CD4-positive, alpha-beta T cell treated with Interferon gamma for 1 hour (primary cell): ENCODE results near the gene PSMG1.
"Not testable (repeated sequence)": the region's sequence is repeated elsewhere in the genome, so short reads cannot be mapped to it uniquely, and the experiment has no call there.

Source experiments
- DNase-seq: peaks from one replicate; pipeline ENCODE4 v3.0.0-alpha.2; 2020

The PSMG1 gene

GRCh38 chr21:39183272-39184049 lies at the start of gene PSMG1:
Gene PSMG1 (minus strand): TSS chr21:39183451. CDS start chr21:39183385, 66 bp downstream.
- peak; percentile 93 for DNase-seq

GRCh38 chr21:39232861-39233291 lies 49.6 kb upstream of the PSMG1 start:
- DNase-seq: no peak

DNA sequence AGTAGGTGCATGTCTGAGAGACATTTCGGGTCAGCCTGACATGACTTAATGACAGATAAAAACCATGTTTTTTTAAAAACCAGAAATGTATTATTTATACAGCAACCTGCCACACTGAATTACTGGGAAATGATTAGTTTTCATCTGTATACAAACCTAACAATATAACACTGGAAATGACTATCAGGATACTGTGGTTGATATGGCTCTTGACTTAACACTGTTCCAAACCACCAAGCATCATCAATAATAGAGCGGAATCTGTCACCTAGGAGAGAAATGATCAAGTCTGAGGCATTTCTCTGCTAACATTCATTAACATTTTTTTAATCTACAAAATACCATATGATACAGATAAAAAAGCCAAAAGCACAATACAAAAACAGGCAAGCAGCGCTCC lies 41.7 kb upstream of the PSMG1 start:
- no peak for DNase-seq

- no peak for DNase-seq
These were observed 38.8 kb upstream of the PSMG1 start for GRCh38 chr21:39221997-39222486.

DNA sequence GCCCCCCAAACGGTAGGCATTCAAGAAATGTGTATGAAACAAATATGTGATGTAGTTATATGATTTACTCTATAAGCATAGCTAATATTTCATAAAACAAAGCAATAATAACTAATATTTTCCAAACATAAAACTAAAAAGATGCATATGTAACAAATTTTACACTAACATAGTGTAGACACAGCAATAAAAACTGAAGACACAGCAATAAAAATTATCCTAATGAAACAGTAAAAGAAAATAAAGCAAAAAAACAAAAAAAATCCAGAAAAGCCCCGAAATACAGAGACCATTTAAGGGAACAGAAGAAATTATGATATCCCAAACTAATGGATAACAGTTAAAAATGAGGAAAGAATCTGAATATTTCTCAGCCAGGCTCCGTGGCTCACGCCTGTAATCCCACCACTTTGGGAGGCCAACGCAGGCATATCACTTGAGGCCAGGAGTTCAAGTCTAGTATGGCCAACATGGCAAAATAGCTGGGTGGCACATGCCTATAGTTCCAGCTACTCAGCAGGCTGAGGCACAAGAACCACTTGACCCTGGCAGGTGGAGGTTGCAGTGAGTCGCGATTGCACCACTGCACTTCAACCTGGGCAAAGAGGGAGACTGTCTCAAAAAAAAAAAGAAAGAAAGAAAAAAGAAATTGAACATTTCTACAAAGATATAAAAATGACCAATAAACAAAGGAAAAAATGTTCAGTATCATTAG lies 38.2 kb upstream of the PSMG1 start:
- no peak for DNase-seq

DNA sequence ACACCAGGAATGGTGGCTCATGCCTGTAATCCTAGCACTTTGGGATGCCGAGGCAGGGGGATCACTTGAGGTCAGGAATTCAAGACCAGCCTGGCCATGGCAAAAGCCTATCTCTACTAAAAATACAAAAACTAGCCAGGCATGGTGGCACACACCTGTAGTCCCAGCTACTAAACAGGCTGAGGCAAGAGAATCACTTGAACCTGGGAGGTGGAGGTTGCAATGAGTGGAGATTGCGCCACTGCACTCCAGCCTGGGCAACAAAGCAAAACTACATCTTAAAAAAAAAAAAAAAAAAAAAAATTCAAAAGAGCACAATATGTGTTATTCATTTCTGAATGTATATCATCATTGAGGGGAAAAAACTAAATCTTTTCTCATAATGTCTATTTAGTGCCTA lies 37.6 kb upstream of the PSMG1 start:
- not testable (repeated sequence) for DNase-seq

- DNase-seq: no peak
These were observed 36.9 kb upstream of the PSMG1 start for GRCh38 chr21:39220150-39220549.

DNA sequence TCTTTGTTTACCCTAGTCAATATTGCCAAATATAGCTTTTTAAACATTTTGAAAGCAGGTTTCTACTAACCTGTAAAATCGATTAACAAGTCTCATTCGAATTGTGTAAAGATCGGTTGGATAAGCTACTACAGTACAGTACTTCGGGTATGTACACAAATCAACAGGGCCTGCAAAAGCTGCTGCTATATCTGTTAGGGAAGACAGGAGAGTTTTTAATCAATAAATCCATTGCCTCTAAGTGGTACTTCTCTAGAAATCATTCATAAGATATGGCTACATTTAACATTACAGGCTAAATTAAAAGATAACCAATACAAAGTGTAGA lies 34.8 kb upstream of the PSMG1 start:
- DNase-seq: no peak

- DNase-seq: no peak
These were observed 34.3 kb upstream of the PSMG1 start for GRCh38 chr21:39217356-39218081.

DNA sequence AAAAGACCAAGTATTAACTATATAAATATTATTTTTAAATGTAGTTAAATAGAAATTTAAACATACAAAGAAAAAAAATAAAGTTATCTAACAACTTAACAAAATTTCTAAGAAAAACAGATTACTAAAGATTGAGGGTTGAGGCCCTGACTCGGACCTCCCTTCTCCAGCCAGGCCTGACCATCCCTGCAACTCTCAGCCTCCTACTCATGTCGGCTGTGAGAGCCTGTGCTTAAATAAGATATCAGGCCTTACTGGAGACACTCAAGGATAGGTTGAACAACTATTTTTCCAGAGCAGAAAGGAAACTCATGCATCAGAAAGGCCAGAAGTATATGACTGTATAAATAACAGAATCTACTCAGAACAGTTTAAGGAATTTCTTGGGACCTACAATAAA lies 33.0 kb upstream of the PSMG1 start:
- DNase-seq: no peak

DNA sequence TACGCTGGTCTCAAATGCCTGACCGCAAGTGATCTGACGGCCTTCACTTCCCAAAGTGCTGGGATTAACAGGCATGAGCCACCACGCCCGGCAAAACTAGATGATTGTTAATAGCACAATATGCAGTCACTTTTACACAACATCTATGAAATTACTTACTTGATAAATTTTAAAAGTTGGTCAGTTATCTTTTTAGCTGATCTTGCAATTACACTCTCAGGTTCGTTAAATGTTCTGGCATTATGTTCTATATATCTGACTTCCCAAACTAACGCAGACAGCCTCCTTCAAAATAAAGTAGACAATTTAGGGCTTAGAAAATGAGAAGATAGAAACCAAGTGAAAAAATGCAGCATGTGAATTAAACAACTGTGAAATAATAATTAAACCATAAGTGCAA lies 31.8 kb upstream of the PSMG1 start:
- DNase-seq: no peak

DNA sequence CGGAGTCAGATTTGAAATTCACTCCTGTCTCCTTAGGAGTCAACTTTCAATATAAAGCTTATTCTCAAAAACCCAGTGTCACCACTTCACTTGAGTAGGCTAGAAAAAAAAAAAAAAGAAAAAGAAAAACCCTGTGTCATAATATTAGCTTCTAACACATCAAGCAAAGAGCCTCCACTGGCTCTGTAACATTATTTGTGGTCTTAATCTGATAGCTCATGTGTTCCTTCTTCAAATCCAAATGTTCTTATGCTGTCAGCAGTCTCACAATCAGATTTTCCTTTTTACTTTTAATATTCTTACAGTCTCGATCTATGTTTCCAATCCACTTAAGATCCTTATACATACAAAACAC lies 26.1 kb upstream of the PSMG1 start:
- DNase-seq: no peak

GRCh38 chr21:39208624-39209333 lies 25.5 kb upstream of the PSMG1 start:
- no peak for DNase-seq

DNA sequence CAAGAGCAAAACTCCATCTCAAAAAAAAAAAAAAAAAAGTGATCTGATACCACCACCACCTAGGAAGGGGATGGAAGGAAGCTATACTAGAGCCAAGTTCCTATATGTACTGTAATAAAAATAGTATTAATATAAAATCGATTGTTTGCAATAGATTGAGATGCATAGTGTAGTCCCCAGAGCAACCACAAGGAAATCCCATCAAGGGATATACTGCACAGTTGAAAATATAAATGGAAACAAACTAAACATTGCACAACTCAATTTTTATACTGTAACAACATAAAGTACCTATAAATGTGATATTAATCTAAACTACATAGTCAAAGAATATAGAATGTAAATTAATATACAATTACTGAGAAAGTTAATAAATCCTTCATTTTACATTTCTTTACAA lies 20.9 kb upstream of the PSMG1 start:
- no peak for DNase-seq

- DNase-seq: no peak
These were observed 15.5 kb upstream of the PSMG1 start for GRCh38 chr21:39198800-39199199.

GRCh38 chr21:39197448-39198233 lies 14.4 kb upstream of the PSMG1 start:
- no peak for DNase-seq

DNA sequence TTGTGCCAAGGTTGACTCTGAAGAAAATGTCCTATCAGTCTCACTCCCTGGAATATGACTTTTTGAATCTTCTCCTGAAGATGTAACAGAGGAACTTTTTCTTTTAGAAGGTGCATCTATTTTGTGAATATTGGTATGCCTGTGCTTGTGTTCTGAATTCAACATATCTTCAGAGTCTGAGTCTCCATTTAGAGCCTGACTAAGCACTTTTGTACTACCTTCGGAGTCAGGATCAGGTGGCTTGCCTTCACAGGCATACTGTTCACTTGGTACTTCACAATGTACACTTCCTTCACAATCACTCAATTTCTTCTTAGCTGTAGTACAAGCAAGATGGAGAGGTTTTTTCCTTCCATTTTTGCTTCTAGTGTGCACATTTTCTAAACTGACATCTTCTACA lies 13.6 kb upstream of the PSMG1 start:
- no peak for DNase-seq

GRCh38 chr21:39196310-39196709 lies 13.1 kb upstream of the PSMG1 start:
- no peak for DNase-seq

DNA sequence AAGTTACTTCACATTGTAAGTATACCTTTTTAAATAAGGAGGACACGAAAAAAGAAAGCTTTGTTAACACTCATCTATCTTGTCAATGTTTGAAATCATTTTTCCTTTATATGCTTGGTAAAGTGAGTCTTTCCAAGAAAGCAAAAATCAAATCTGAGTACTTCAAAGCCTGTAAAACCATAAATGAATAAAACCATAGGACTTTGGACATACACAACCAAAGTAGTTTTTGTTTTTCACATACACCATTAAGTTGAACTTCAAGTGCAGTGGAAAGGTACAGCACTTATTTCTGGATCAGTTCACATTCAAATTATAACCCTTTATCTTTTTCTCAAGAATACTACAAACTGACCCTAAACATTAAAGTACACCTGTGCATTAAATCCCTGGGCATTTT lies 10.1 kb upstream of the PSMG1 start:
- no peak for DNase-seq

GRCh38 chr21:39189857-39190604 lies 6.8 kb upstream of the PSMG1 start:
- no peak for DNase-seq

DNA sequence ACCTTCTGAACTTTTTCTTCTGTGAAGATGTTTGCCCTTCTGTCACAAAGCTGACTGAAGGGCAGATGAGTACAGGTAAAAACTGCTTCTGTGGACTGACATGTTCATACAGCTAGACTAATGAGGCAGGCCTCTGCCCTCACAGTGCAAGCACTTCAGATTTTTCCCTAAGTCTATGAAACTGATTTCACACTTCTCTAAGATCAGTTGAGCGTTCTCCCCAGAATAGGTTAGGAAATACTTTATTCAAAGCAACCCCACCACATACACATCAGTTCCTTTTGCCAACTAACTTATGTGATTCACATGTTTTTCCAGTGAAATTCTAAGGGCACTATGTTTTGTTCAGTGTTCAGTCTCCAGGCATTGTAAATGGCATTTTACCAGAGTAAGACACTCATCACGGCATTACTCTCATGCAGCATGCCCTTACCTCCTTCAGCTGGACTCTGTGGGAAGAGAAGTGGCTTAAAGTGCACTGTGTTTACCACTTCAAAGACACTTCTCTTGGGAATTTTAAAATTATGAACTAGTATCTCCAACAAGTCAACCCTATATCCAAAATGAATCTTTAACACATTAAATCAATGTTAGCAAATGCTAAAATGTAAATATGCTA lies 5.4 kb upstream of the PSMG1 start:
- DNase-seq: no peak
